AG04450 (cell line): ENCODE measurements around the gene NAGS. TPM values are rescaled to one million over a fixed set of nuclear protein-coding genes. Genes with fewer than 3 reads are reported as not detected.

ENCODE experiments used
- CTCF ChIA-PET: fragments of 300-600, 350-600 bp; formaldehyde crosslinking; extraction: SDS; loops from one replicate; lab custom pipeline; 2022; ENCODE audit warnings: antibody characterized with exemption, inconsistent platforms; lab: Charles Lee
- POLR2A ChIA-PET: fragments of 350-600 bp; formaldehyde crosslinking; extraction: SDS; loops from one replicate; lab custom pipeline; 2021; ENCODE audit warnings: antibody characterized with exemption, inconsistent platforms; lab: Yijun Ruan, JAX
- DNase-seq: peaks from one replicate; pipeline ENCODE4 v3.0.0-alpha.2; 2011; ENCODE audit warnings: low read depth, low spot score
- H3K27ac ChIP-seq: one replicate; pipeline ENCODE4 v1.5.1; 2012; ENCODE audit warnings: low read depth, low read length, control low read depth
- H3K27me3 ChIP-seq: one replicate; pipeline ENCODE4 v1.6.0; 2012; ENCODE audit warnings: low read length; ENCODE audit not compliant: control insufficient read depth, insufficient read depth
- H3K4me3 ChIP-seq: 2 replicates; pipeline ENCODE4 v1.5.1; 2011; ENCODE audit warnings: mild to moderate bottlenecking, low read depth, low read length, control low read depth
- H3K9me3 ChIP-seq: 2 replicates; pipeline ENCODE4 v1.5.1; 2012; ENCODE audit warnings: low read length; ENCODE audit not compliant: control insufficient read depth, insufficient read depth
- polyA plus RNA-seq: library from polyadenylated mRNA; depleted of rRNA; stranded (reverse); fragments of >200 nt; gene quantifications from 2 replicates; pipeline ENCODE4 v1.2.3, GENCODE V29; 2011
- TF ChIP-seq, protein P1 (sequence below): IDR thresholded peaks from 2 replicates; pipeline ENCODE4 v1.5.1; 2011; ENCODE audit warnings: low read depth, low read length, control low read depth, inconsistent platforms

The NAGS gene
- polyA plus RNA-seq, 1 experiment, result 1.1 TPM

DNA sequence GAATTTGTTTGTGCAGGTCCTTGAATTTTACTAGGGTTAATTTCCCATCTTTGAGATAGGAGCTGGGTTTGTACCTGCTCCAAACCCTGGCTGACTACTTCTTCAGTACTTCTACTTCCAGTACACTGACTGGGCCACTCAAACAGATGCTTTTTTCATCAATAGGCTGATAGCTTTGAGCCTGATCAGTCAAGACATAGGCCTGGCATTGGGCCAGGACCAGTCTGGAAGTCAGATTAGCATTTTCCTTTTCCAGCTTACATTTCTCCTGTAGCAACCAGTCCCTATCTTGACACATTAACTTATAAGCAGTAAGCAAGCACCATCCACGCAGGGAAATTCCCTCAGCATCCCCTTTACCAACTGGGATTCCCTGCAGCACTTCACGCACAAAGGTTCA, 17.8 kb downstream of the NAGS start:
- ChIA-PET POLR2A (no interaction called here), CTCF (interaction anchor here (0.8 kb wide), 1 partner anchor 79 kb away, joined by 4 read pairs; no protein-coding TSS in a partner anchor)
- TF ChIP-seq, protein P1, sequence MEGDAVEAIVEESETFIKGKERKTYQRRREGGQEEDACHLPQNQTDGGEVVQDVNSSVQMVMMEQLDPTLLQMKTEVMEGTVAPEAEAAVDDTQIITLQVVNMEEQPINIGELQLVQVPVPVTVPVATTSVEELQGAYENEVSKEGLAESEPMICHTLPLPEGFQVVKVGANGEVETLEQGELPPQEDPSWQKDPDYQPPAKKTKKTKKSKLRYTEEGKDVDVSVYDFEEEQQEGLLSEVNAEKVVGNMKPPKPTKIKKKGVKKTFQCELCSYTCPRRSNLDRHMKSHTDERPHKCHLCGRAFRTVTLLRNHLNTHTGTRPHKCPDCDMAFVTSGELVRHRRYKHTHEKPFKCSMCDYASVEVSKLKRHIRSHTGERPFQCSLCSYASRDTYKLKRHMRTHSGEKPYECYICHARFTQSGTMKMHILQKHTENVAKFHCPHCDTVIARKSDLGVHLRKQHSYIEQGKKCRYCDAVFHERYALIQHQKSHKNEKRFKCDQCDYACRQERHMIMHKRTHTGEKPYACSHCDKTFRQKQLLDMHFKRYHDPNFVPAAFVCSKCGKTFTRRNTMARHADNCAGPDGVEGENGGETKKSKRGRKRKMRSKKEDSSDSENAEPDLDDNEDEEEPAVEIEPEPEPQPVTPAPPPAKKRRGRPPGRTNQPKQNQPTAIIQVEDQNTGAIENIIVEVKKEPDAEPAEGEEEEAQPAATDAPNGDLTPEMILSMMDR, result no peak
- Histone ChIP-seq H3K27ac (no peak overlapping the region), H3K9me3 (no peaks in the 10 kb centered on the region; the same call in 1 of the 2 replicates), H3K27me3 (no peaks in the 10 kb centered on the region), H3K4me3 (no peak overlapping the region)
- DNase-seq, result no peak

DNA sequence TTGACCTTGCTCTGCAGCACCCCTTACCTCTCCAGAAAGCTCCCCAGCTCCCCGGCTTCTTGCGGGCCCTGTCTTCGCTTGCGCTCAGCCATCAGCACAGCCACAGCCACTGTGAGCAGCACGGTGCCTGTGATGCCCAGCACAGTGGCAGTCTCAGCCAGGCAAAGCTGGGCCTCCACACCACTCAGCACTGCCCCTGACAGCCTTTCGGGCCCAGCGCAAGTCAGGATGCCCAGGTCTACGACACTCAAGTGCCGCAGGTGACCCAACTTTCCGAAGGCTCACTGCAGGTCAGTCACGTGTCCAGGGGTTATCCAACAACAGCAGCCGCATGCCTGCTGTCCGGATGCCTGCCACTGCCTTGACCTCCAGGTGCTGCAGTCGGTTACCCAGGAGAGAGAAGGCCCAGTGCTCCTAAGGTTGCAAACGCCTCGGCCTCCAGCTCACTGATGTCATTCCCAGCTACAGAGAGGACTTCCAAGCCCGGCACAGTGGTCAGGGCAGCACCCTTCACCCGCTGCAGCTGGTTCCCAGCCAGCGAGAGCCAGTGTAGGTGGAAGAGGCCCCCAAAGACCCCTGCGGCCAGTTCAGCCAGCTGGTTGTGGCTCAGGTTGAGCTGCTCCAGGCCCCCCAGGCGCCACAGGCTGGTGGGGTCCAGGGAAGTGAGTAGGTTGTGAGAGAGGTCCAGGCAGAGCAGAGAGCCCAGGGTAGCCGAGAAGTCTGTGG, 19.3 kb downstream of the NAGS start:
- CTCF ChIA-PET, result no interaction called here
- TF ChIP-seq, protein P1, result no peak
- H3K27me3 ChIP-seq, result no peaks in the 10 kb centered on the region
- DNase-seq, result no peak
- POLR2A ChIA-PET, result no interaction called here
- H3K9me3 ChIP-seq, result no peaks in the 10 kb centered on the region; the same call in 1 of the 2 replicates
- H3K4me3 ChIP-seq, result no peak overlapping the region
- H3K27ac ChIP-seq, result no peak overlapping the region

DNA sequence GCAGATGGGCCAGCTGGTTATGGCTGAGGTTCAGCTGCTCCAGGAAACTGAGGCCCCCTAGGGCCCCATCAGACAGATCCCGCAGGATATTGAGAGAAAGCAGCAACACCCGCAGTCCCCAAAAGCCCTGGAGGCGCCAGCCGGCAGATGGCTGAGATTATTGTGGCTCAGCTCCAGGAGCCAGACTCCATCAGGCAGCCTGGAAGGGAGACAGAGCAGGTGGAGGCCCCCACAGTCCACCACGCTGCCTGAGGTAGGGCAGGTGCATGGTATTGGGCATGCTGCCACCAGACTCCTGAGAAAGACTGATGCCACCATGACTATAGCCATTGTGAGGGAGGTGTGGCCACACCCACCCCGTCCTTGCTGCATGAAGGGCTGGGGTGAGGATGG, 19.8 kb downstream of the NAGS start:
- Histone ChIP-seq H3K9me3 (no peaks in the 10 kb centered on the region; the same call in 1 of the 2 replicates), H3K27me3 (no peaks in the 10 kb centered on the region), H3K27ac (no peak overlapping the region), H3K4me3 (no peak overlapping the region)
- CTCF ChIA-PET, result interaction anchor here (2.3 kb wide), 1 partner anchor 17 kb away, joined by 6 read pairs; no protein-coding TSS in a partner anchor
- TF ChIP-seq, protein P1, result no peak
- no peak for DNase-seq
- POLR2A ChIA-PET, result no interaction called here

DNA sequence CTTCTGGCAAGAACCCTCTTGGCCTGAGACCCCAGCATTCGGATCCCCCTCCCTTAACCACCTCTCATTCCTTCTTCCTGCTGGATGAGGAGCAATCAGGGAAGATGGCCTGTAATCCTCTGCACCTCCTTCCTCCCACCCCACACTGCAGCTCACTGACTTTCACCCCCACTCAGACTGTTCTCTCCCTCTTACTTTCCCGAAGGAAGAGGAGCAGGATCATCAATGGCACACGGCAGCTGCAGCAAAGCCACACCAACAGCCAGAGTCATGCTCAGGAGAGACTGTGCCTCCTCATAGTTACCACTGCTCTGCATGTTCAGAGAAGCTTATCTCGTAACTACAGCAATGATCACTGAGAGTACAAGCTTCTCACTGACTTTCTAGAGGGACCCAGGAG, 20.4 kb downstream of the NAGS start:
- TF ChIP-seq, protein P1, result no peak
- no peak for DNase-seq
- no peaks in the 10 kb centered on the region; the same call in 1 of the 2 replicates for H3K9me3 ChIP-seq
- H3K4me3 ChIP-seq, result no peak overlapping the region
- CTCF ChIA-PET, result interaction anchor here (2.3 kb wide), 1 partner anchor 16 kb away, joined by 6 read pairs; no protein-coding TSS in a partner anchor
- H3K27me3 ChIP-seq, result no peaks in the 10 kb centered on the region
- no peak overlapping the region for H3K27ac ChIP-seq
- POLR2A ChIA-PET, result no interaction called here

DNA sequence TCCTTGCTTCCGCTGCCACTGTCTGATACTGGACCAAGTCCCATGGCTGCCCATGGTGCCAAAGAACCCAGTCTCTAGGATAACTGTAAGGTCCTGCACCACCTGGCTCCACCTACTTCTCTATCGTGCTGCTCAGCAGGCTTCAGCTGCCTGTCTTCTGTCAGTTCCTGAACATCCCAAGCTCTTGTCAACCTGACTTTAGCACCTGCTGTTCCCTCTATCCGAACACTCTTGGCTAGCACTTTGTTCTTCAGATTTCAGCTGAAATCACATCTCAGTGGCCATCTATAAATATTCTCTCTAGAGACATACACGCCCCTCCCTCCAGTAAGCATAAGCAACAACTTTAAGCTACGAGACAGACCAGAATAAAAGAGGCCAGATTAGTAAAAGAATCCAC, 25.3 kb downstream of the NAGS start:
- Histone ChIP-seq H3K4me3 (no peak overlapping the region), H3K27ac (no peak overlapping the region), H3K9me3 (no peaks in the 10 kb centered on the region), H3K27me3 (no peaks in the 10 kb centered on the region)
- TF ChIP-seq, protein P1, result no peak
- ChIA-PET CTCF (interaction anchor here (4.1 kb wide), 1 partner anchor 12 kb away, joined by 24 read pairs; no protein-coding TSS in a partner anchor), POLR2A (no interaction called here)
- no peak for DNase-seq
